Left cardiac atrium (tissue), 4 donors: Measurements from ENCODE around the gene TBRG4. TPM values are rescaled to one million over a fixed set of nuclear protein-coding genes. Genes with fewer than 3 reads are reported as not detected.

Experiments
- ATAC-seq, 2 donors: fragments of 200-7000 bp; cut with Tn5 transposase; one replicate each; pipeline ENCODE4 v1.9.1; 2020; ENCODE audit warnings: mild to moderate bottlenecking in 2 of 2, moderate library complexity in 2 of 2
- DNase-seq: peaks from one replicate; pipeline ENCODE4 v3.0.0-alpha.2; 2020
- intact Hi-C, 2 donors: fragments of 100-400 bp; cut with DNase I; formaldehyde crosslinking; loops; one replicate each; pipeline versions ENCODE4 v1.14.1 to v1.15.1; 2022 to 2023
- total RNA-seq, 2 donors: library from RNA; stranded (reverse); fragmentation: NEBNext Ultra II Directional; extraction: Animal tissue kit (Norgen Biotek cat#: 25700); gene quantifications; one replicate each; pipeline ENCODE4 v1.2.1, GENCODE V29; 2021
- donor health status: DM: no; HTN: yes; CAD: no.
- donor health status: DM: no; HTN: yes; CAD: no; lungs with severe emphysema.
- donor health status: DM: yes; HTN: yes; CAD: no.
- donor health status: Dilated cardiomyopathy.

TBRG4 gene
- total RNA-seq, 2 donors from 2014 or later = 59.0 to 66.9 TPM

- no peak for ATAC-seq
- intact Hi-C loops = no loop called here
- DNase-seq = no peak
These were observed 41.2 kb downstream of the TBRG4 start for GRCh38 chr7:45070254-45070642.

- intact Hi-C loops = loop anchor here in 1 of 2 donors (10.0 kb wide), 1 partner anchor 65 kb away; the partner anchor contains the start of gene CCM2
- DNase-seq (no peak), ATAC-seq (no peak)
These were observed 41.8 kb downstream of the TBRG4 start for GRCh38 chr7:45069444-45070253.

GRCh38 chr7:45068236-45069023 is 43.1 kb downstream of the TBRG4 start:
- DNase-seq (no peak), ATAC-seq (no peak)
- intact Hi-C loops = loop anchor here in 1 of 2 donors (10.0 kb wide), 1 partner anchor 64 kb away; the partner anchor contains the start of gene CCM2

GRCh38 chr7:45067582-45067981 is 43.9 kb downstream of the TBRG4 start:
- intact Hi-C loops = loop anchor here in 1 of 2 donors (10.0 kb wide), 1 partner anchor 63 kb away; the partner anchor contains the start of gene CCM2
- DNase-seq (no peak), ATAC-seq (no peak)

- no peak for DNase-seq
- ATAC-seq = no peak
- intact Hi-C loops = loop anchor here in 1 of 2 donors (10.0 kb wide), 1 partner anchor 62 kb away; the partner anchor contains the start of gene CCM2
These were observed 45.1 kb downstream of the TBRG4 start for GRCh38 chr7:45066409-45066808.

- intact Hi-C loops = loop anchor here in 1 of 2 donors (10.0 kb wide), 1 partner anchor 61 kb away; the partner anchor contains the start of gene CCM2
- DNase-seq (no peak), ATAC-seq (no peak)
These were observed 46.2 kb downstream of the TBRG4 start for GRCh38 chr7:45065031-45065995.

- intact Hi-C loops = loop anchor here in 1 of 2 donors (10.0 kb wide), 1 partner anchor 59 kb away; the partner anchor contains the start of gene CCM2
- DNase-seq (no peak), ATAC-seq (no peak)
These were observed 47.3 kb downstream of the TBRG4 start for GRCh38 chr7:45064047-45064725.

- no peak for ATAC-seq
- no peak for DNase-seq
- intact Hi-C loops = loop anchor here in 1 of 2 donors (10.0 kb wide), 1 partner anchor 57 kb away; the partner anchor contains the start of gene CCM2
These were observed 49.6 kb downstream of the TBRG4 start for GRCh38 chr7:45061806-45062425.

- DNase-seq = no peak
- intact Hi-C loops = loop anchor here in 1 of 2 donors (10.0 kb wide), 1 partner anchor 57 kb away; the partner anchor contains the start of gene CCM2
- ATAC-seq = no peak
These were observed 50.1 kb downstream of the TBRG4 start for GRCh38 chr7:45061352-45061751.

- ATAC-seq (no peak), DNase-seq (no peak)
- intact Hi-C loops = loop anchor here in 1 of 2 donors (10.0 kb wide), 1 partner anchor 55 kb away; the partner anchor contains the start of gene CCM2
These were observed 51.2 kb downstream of the TBRG4 start for GRCh38 chr7:45060295-45060694.

GRCh38 chr7:45057878-45058277 is 53.6 kb downstream of the TBRG4 start:
- no peak for DNase-seq
- intact Hi-C loops = no loop called here
- no peak for ATAC-seq

GRCh38 chr7:45055594-45056219 is 55.8 kb downstream of the TBRG4 start:
- no peak for DNase-seq
- ATAC-seq = no peak
- intact Hi-C loops = no loop called here

GRCh38 chr7:45055016-45055415 is 56.5 kb downstream of the TBRG4 start:
- no peak for ATAC-seq
- no peak for DNase-seq
- intact Hi-C loops = no loop called here

- intact Hi-C loops = no loop called here
- no peak for ATAC-seq
- DNase-seq = no peak
These were observed 57.1 kb downstream of the TBRG4 start for GRCh38 chr7:45054442-45054841.

GRCh38 chr7:45053941-45054340 is 57.6 kb downstream of the TBRG4 start:
- intact Hi-C loops = no loop called here
- ATAC-seq (no peak), DNase-seq (no peak)

GRCh38 chr7:45053401-45053800 is 58.1 kb downstream of the TBRG4 start:
- DNase-seq (no peak), ATAC-seq (no peak)
- intact Hi-C loops = no loop called here

- DNase-seq = no peak
- intact Hi-C loops = no loop called here
- no peak for ATAC-seq
These were observed 59.5 kb downstream of the TBRG4 start for GRCh38 chr7:45052011-45052410.
